HG02623 (cell line): ENCODE measurements around the gene PITPNC1.
"Not testable (repeated sequence)": the region's sequence is repeated elsewhere in the genome, so short reads cannot be mapped to it uniquely, and the experiment has no call there.

Experiments
- ATAC-seq: cut with Tn5 transposase; IDR thresholded peaks from one replicate; pipeline ENCODE4 v1.9.1; 2021; ENCODE audit warnings: moderate library complexity; ENCODE audit not compliant: unreplicated experiment

PITPNC1 gene

GRCh38 chr17:67638871-67639270, 261.8 kb downstream of the PITPNC1 start:
- no peak for ATAC-seq

- no peak for ATAC-seq
These were observed 262.5 kb downstream of the PITPNC1 start for GRCh38 chr17:67639555-67639954.

GRCh38 chr17:67639979-67640378, 262.9 kb downstream of the PITPNC1 start:
- no peak for ATAC-seq

GRCh38 chr17:67642488-67642887, 265.4 kb downstream of the PITPNC1 start:
- ATAC-seq = no peak

- ATAC-seq = no peak
These were observed 267.0 kb downstream of the PITPNC1 start for GRCh38 chr17:67644061-67644460.

GRCh38 chr17:67645195-67645594, 268.1 kb downstream of the PITPNC1 start:
- not testable (repeated sequence) for ATAC-seq

GRCh38 chr17:67646472-67646871, 269.4 kb downstream of the PITPNC1 start:
- ATAC-seq = no peak

GRCh38 chr17:67647482-67647881, 270.4 kb downstream of the PITPNC1 start:
- no peak for ATAC-seq

- ATAC-seq = no peak
These were observed 271.2 kb downstream of the PITPNC1 start for GRCh38 chr17:67648032-67648905.

GRCh38 chr17:67648906-67649295, 271.8 kb downstream of the PITPNC1 start:
- ATAC-seq = not testable (repeated sequence)

GRCh38 chr17:67649891-67650290, 272.8 kb downstream of the PITPNC1 start:
- no peak for ATAC-seq

- ATAC-seq = not testable (repeated sequence)
These were observed 274.1 kb downstream of the PITPNC1 start for GRCh38 chr17:67651218-67651579.

GRCh38 chr17:67652433-67652832, 275.4 kb downstream of the PITPNC1 start:
- no peak for ATAC-seq

GRCh38 chr17:67655478-67656148, 278.5 kb downstream of the PITPNC1 start:
- no peak for ATAC-seq

- ATAC-seq = no peak
These were observed 279.6 kb downstream of the PITPNC1 start for GRCh38 chr17:67656494-67657203.

GRCh38 chr17:67657596-67657995, 280.5 kb downstream of the PITPNC1 start:
- ATAC-seq = no peak

GRCh38 chr17:67658265-67658664, 281.2 kb downstream of the PITPNC1 start:
- no peak for ATAC-seq

- no peak for ATAC-seq
These were observed 281.9 kb downstream of the PITPNC1 start for GRCh38 chr17:67659028-67659427.

GRCh38 chr17:67662712-67663111, 285.6 kb downstream of the PITPNC1 start:
- ATAC-seq = no peak

GRCh38 chr17:67663457-67663856, 286.4 kb downstream of the PITPNC1 start:
- ATAC-seq = no peak

- ATAC-seq = no peak
These were observed 288.9 kb downstream of the PITPNC1 start for GRCh38 chr17:67666028-67666427.

GRCh38 chr17:67666710-67667109, 289.6 kb downstream of the PITPNC1 start:
- ATAC-seq = no peak
